Testis (tissue), 2 donors: ENCODE data around the gene PACSIN2.

Source experiments
- CTCF ChIP-seq, 3 experiments: fragments of 450-650 bp in 2 of 3; fragments of 200-600 bp in 1 of 3; sonication (generic) in 1 of 3; IDR thresholded peaks; one replicate each; pipeline ENCODE4 v1.5.1; 2016 to 2019; ENCODE audit warnings: antibody characterized with exemption in 3 of 3, mild to moderate bottlenecking in 2 of 3, moderate library complexity in 1 of 3
- POLR2A ChIP-seq: fragments of 450-650 bp; IDR thresholded peaks from one replicate; pipeline ENCODE4 v1.6.1; 2017; ENCODE audit warnings: antibody characterized with exemption, mild to moderate bottlenecking, moderate library complexity

- TF ChIP-seq CTCF (IDR thresholded peaks at IDR 0.05) = no peak
- TF ChIP-seq POLR2A = no peak
These were observed 113.0 kb downstream of the PACSIN2 start for GRCh38 chr22:42901790-42902508.
